ENCODE results near the gene RAB7B. TPM values are rescaled to one million over a fixed set of nuclear protein-coding genes. Genes with fewer than 3 reads are reported as not detected.
"Not testable (repeated sequence)": the region's sequence is repeated elsewhere in the genome, so short reads cannot be mapped to it uniquely, and the experiment has no call there.

RAB7B gene
- polyA plus RNA-seq, 1 donor = 5.4 TPM

DNA sequence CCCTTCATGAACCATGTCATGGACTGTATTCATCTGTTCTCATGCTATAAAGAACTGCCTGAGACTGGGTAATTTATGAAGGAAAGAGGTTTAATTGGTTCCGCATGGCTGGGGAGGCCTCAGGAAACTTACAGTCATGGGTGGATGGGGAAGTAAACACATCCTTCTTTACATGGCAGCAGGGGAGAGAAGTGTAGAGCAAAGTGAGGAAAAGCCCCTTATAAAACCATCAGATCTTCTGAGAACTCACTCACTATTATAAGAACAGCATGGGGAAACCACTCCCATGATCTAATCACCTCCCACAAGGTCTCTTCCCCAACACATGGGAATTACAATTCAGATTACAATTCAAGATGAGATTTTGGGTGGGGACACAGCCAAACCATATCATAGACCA, 6.6 kb downstream of the RAB7B start:
- not testable (repeated sequence) for H3K27ac ChIP-seq (ENCODE audit: low read length); H3K27me3 ChIP-seq (ENCODE audit: control insufficient read depth, insufficient read depth, low read length); H3K9me3 ChIP-seq (ENCODE audit: control insufficient read depth, low read depth, low read length); H3K4me1 ChIP-seq (ENCODE audit: control insufficient read depth, insufficient read depth, low read length); DNase-seq; H3K4me3 ChIP-seq (ENCODE audit: low read length); H3K36me3 ChIP-seq (ENCODE audit: control insufficient read depth, insufficient read depth, low read length)
- WGBS (ENCODE audit: insufficient coverage, low lambda C conversion rate) = no CpG with 5 or more reads among the region's 1 CpG

DNA sequence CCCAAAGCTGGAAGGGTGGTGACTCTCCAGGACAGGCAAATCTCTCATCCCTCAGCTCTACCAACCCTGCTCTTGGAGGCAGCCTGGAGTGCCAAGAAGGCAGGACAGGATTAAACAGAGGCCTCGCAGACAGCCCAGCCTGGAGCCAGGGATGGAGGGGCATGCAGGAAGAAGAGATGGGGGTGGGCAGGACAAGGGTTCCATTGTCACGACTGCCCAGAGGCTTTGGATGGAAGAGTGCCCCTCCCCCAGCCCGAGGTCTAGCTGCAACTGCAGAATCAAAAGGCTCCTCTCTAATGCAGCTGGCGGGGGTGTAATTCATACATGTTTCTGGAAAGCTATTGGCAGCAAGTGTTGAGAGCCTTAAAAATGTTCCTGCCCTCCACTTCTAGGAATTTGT, 8.8 kb downstream of the RAB7B start:
- no CpG with 5 or more reads among the region's 4 CpGs for WGBS (ENCODE audit: insufficient coverage, low lambda C conversion rate)
- peaks cover 10% of the 10 kb centered on the region for H3K27me3 ChIP-seq (ENCODE audit: control insufficient read depth, insufficient read depth, low read length)
- H3K9me3 ChIP-seq (ENCODE audit: control insufficient read depth, low read depth, low read length) = no peaks in the 10 kb centered on the region
- no peaks in the 10 kb centered on the region for H3K4me1 ChIP-seq (ENCODE audit: control insufficient read depth, insufficient read depth, low read length)
- no peak overlapping the region for H3K27ac ChIP-seq (ENCODE audit: low read length)
- no peaks in the 10 kb centered on the region for H3K36me3 ChIP-seq (ENCODE audit: control insufficient read depth, insufficient read depth, low read length)
- H3K4me3 ChIP-seq (ENCODE audit: low read length) = no peak overlapping the region
- no peak for DNase-seq

DNA sequence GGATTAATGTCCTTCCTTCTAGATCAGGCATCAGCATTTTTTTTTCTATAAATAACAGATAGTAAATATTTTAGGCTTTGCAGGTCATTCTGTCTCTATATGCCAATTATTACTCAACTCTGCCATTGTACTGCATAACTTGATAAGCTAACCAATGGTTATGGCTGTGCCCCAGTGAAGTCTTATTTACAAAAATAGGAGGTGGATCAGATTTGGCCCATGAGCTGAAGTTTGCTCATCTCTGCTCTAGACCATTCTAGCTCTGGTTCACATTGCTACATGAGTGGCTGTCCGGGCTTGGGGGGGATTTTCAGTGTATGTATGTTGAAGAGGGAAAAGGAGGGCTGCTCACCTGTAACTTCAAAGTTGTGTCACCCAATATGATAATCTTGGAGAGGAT, 10.1 kb downstream of the RAB7B start:
- Histone ChIP-seq H3K4me3 (ENCODE audit: low read length) (no peak overlapping the region), H3K27me3 (ENCODE audit: control insufficient read depth, insufficient read depth, low read length) (peaks cover 10% of the 10 kb centered on the region), H3K36me3 (ENCODE audit: control insufficient read depth, insufficient read depth, low read length) (no peaks in the 10 kb centered on the region), H3K9me3 (ENCODE audit: control insufficient read depth, low read depth, low read length) (no peaks in the 10 kb centered on the region), H3K4me1 (ENCODE audit: control insufficient read depth, insufficient read depth, low read length) (no peaks in the 10 kb centered on the region), H3K27ac (ENCODE audit: low read length) (no peak overlapping the region)
- no CpG with 5 or more reads among the region's 1 CpG for WGBS (ENCODE audit: insufficient coverage, low lambda C conversion rate)
- DNase-seq = no peak

DNA sequence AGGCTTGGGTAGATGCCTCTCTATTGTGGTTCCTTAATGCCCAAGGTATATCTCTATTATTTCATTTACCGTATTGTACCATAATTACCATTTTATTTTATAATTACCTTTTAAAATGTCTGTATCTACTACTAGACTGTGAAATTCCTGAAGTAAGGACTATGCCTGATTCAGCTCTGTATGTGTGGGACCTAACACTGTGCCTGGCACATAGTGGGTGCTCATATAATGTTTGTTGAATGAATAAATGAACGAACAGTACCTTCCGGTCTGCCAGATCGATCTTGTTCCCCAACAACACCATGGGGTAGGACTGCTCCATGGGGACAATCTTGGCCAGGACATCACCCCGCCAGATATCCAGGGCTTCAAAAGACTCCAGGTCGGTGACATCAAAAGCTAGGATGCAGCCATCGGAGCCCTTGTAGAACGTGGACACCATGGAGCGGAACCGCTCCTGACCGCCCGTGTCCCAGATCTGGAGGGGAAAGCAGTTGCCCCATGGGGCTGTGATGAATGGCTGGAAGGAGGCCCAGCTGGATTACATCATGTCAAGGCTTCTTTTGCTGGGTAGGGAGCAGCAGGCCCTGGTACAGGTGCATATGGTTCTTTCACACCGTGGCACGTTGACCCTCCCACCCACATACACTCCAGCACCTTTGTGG, 10.8 kb downstream of the RAB7B start:
- DNase-seq = no peak
- no peak overlapping the region for H3K4me3 ChIP-seq (ENCODE audit: low read length)
- no peak overlapping the region for H3K27ac ChIP-seq (ENCODE audit: low read length)
- WGBS (ENCODE audit: insufficient coverage, low lambda C conversion rate) = 100% methylated on average over 1 of the region's 14 CpGs
- H3K27me3 ChIP-seq (ENCODE audit: control insufficient read depth, insufficient read depth, low read length) = peaks cover 10% of the 10 kb centered on the region
- no peaks in the 10 kb centered on the region for H3K36me3 ChIP-seq (ENCODE audit: control insufficient read depth, insufficient read depth, low read length)
- no peaks in the 10 kb centered on the region for H3K9me3 ChIP-seq (ENCODE audit: control insufficient read depth, low read depth, low read length)
- no peaks in the 10 kb centered on the region for H3K4me1 ChIP-seq (ENCODE audit: control insufficient read depth, insufficient read depth, low read length)

DNA sequence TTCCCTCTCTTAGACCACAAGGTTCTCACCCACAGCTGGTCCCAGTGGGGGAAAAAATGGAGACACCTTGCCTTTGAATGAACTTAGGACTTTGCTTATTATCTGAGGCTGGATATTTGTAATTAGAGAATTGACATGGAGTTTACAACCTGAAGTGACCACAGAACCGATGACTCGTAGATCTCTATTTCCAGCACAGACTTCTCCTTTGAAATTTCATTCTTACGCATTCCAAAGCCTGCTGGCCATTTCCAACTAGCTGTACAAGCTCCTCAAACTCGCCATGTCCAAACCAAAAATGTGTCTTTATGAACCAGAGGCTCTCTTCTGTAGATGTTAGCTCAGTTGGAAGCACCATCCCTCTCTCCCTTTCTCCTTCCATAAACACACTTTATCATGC, 12.0 kb downstream of the RAB7B start:
- H3K27me3 ChIP-seq (ENCODE audit: control insufficient read depth, insufficient read depth, low read length) = peaks cover 8% of the 10 kb centered on the region
- no peak for DNase-seq
- H3K4me1 ChIP-seq (ENCODE audit: control insufficient read depth, insufficient read depth, low read length) = no peaks in the 10 kb centered on the region
- no CpG with 5 or more reads among the region's 4 CpGs for WGBS (ENCODE audit: insufficient coverage, low lambda C conversion rate)
- H3K27ac ChIP-seq (ENCODE audit: low read length) = no peak overlapping the region
- no peaks in the 10 kb centered on the region for H3K36me3 ChIP-seq (ENCODE audit: control insufficient read depth, insufficient read depth, low read length)
- no peaks in the 10 kb centered on the region for H3K9me3 ChIP-seq (ENCODE audit: control insufficient read depth, low read depth, low read length)
- H3K4me3 ChIP-seq (ENCODE audit: low read length) = no peak overlapping the region

DNA sequence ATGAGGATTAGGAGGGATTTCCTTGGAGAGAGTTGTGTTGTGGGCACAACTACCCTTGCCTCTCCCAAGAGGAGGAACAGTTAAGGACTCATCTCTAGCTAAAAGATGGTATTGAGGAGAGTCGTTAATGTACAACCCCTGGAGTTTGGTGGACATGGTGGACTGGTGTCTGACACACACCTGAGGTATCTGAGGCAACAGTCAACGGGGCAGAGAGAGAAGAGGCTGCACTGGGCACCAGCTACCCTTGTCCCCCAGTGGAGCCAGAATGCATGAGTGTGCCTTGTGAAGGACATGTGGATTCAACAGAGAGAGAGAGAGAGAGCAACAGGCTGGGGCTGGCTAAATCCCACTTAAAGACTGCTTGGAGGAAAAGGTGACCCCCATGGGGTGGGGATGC, 13.0 kb downstream of the RAB7B start:
- no peaks in the 10 kb centered on the region for H3K36me3 ChIP-seq (ENCODE audit: control insufficient read depth, insufficient read depth, low read length)
- no peak for DNase-seq
- no peaks in the 10 kb centered on the region for H3K4me1 ChIP-seq (ENCODE audit: control insufficient read depth, insufficient read depth, low read length)
- no peak overlapping the region for H3K4me3 ChIP-seq (ENCODE audit: low read length)
- H3K9me3 ChIP-seq (ENCODE audit: control insufficient read depth, low read depth, low read length) = no peaks in the 10 kb centered on the region
- H3K27me3 ChIP-seq (ENCODE audit: control insufficient read depth, insufficient read depth, low read length) = peaks cover 8% of the 10 kb centered on the region
- 100% methylated on average over 1 of the region's 2 CpGs for WGBS (ENCODE audit: insufficient coverage, low lambda C conversion rate)
- no peak overlapping the region for H3K27ac ChIP-seq (ENCODE audit: low read length)

DNA sequence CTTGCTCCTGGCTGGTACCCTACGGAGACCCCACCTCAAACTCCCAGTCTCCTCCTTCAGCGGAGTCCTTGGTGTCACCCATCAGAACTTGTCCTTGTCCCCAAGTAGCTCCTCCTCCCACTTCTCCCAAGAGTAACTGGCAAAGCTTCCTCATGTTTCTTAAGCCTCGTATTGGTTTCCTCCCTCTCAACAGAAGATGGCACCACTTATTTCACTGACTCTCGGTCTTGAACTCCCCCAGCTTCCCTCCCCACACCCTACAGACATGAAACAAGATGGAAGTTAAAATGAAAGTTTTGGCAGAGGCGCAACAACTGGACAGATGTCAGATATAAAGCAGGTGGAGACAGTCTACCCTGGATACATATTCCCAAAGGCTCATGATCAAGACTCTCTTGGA, 13.4 kb downstream of the RAB7B start:
- H3K27me3 ChIP-seq (ENCODE audit: control insufficient read depth, insufficient read depth, low read length) = peaks cover 8% of the 10 kb centered on the region
- no peaks in the 10 kb centered on the region for H3K36me3 ChIP-seq (ENCODE audit: control insufficient read depth, insufficient read depth, low read length)
- H3K4me3 ChIP-seq (ENCODE audit: low read length) = no peak overlapping the region
- no peaks in the 10 kb centered on the region for H3K9me3 ChIP-seq (ENCODE audit: control insufficient read depth, low read depth, low read length)
- H3K27ac ChIP-seq (ENCODE audit: low read length) = no peak overlapping the region
- no peaks in the 10 kb centered on the region for H3K4me1 ChIP-seq (ENCODE audit: control insufficient read depth, insufficient read depth, low read length)
- WGBS (ENCODE audit: insufficient coverage, low lambda C conversion rate) = 67% methylated on average over 1 of the region's 5 CpGs
- DNase-seq = no peak

DNA sequence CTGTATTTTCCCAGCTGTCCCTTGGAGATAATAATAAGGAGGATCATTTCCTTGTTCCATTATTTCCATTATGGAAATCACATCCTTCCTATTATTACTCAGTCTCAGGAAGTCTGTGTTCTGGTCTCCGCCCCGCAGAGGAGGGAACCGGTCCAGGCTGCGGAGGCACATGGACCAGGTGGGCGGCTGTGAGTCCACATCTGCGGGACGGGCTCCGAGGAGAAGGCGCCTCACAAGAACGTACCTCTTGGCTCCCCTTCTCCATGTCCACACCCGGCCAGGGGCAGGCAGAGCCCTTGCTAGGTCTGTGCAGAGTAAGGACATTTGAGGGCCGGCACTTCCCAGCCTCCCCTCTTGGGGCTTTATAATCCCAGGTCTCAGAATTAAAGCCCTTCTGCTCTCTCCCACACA, 14.6 kb downstream of the RAB7B start:
- WGBS (ENCODE audit: insufficient coverage, low lambda C conversion rate) = no CpG with 5 or more reads among the region's 12 CpGs
- no peak overlapping the region for H3K27ac ChIP-seq (ENCODE audit: low read length)
- DNase-seq = no peak
- no peaks in the 10 kb centered on the region for H3K9me3 ChIP-seq (ENCODE audit: control insufficient read depth, low read depth, low read length)
- no peak overlapping the region for H3K4me3 ChIP-seq (ENCODE audit: low read length)
- no peaks in the 10 kb centered on the region for H3K36me3 ChIP-seq (ENCODE audit: control insufficient read depth, insufficient read depth, low read length)
- no peaks in the 10 kb centered on the region for H3K4me1 ChIP-seq (ENCODE audit: control insufficient read depth, insufficient read depth, low read length)
- H3K27me3 ChIP-seq (ENCODE audit: control insufficient read depth, insufficient read depth, low read length) = peaks cover 8% of the 10 kb centered on the region

DNA sequence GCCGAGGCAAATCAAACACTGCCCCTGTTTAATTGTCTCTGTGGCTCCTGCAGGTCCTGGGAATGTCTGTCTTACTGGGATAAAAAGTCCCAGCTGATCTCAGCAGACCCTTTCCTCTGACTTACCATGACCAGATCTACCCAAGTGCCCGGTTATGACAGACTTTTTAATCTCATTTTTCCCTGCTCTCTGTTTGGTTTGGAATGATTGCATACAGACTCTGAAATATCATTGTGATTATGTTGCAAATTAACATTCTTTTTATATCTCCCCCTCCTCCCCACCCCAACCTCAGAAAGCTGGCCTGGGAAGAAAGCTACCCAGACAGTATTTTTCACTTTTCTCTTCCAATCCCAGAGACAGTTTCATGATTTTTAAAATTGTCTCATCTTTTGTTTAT, 16.3 kb downstream of the RAB7B start:
- no CpG with 5 or more reads among the region's 2 CpGs for WGBS (ENCODE audit: insufficient coverage, low lambda C conversion rate)
- peaks cover 3% of the 10 kb centered on the region for H3K27me3 ChIP-seq (ENCODE audit: control insufficient read depth, insufficient read depth, low read length)
- no peak overlapping the region for H3K4me3 ChIP-seq (ENCODE audit: low read length)
- H3K9me3 ChIP-seq (ENCODE audit: control insufficient read depth, low read depth, low read length) = no peaks in the 10 kb centered on the region
- H3K27ac ChIP-seq (ENCODE audit: low read length) = no peak overlapping the region
- H3K36me3 ChIP-seq (ENCODE audit: control insufficient read depth, insufficient read depth, low read length) = no peaks in the 10 kb centered on the region
- H3K4me1 ChIP-seq (ENCODE audit: control insufficient read depth, insufficient read depth, low read length) = no peaks in the 10 kb centered on the region
- no peak for DNase-seq

DNA sequence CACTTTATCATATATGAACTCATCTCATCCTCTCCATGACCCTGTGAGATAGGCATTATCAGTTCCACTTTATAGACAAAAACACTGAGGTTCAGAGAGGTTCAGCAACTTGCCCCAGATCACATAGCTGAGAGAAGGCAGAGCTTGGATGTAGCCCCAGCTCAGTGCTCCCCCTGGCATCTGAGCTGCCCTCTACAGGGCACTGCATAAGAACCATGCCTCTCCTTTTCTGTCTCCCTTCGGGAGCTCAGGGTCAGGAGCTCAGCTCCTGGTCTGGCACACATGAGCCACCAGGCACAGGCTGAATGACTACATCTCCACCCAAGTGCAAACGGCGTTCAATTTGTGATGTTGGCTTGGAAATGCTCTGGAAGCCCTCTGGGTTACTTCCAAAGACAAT, 16.9 kb downstream of the RAB7B start:
- DNase-seq = no peak
- Histone ChIP-seq H3K27ac (ENCODE audit: low read length) (no peak overlapping the region), H3K4me1 (ENCODE audit: control insufficient read depth, insufficient read depth, low read length) (no peaks in the 10 kb centered on the region), H3K27me3 (ENCODE audit: control insufficient read depth, insufficient read depth, low read length) (peaks cover 3% of the 10 kb centered on the region), H3K36me3 (ENCODE audit: control insufficient read depth, insufficient read depth, low read length) (no peaks in the 10 kb centered on the region), H3K4me3 (ENCODE audit: low read length) (no peak overlapping the region), H3K9me3 (ENCODE audit: control insufficient read depth, low read depth, low read length) (no peaks in the 10 kb centered on the region)
- WGBS (ENCODE audit: insufficient coverage, low lambda C conversion rate) = no CpG with 5 or more reads among the region's 3 CpGs

DNA sequence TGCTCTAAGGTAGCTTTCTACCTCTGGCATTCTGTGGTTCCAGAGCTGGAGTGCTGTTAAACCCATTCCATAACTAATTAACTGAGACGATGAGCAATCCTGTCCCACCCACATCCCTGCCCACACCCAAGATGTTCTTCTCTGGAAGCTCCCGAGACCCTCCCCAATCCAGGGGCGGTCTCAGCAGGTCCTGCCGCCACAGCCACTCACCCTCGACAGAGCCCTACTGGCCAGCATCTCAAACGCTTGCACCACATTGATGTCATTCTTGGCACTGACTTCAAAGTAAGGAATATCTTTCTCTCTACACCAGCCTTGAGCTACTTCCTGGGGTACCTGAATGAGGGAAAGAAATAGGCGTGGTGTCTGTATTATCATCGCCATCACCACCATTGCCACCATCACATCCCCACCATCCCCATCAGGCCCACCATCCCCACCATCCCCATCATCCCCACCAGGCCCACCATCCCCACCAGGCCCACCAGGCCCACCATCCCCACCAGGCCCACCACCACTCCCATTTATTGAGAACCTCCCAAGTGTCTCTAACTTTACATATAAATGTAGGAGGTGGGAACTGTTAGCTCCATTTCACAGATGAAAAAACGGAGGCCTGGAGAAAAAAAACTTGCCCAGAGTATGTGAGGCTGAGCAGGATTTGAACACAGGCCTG, 17.7 kb downstream of the RAB7B start:
- H3K36me3 ChIP-seq (ENCODE audit: control insufficient read depth, insufficient read depth, low read length) = no peaks in the 10 kb centered on the region
- H3K27ac ChIP-seq (ENCODE audit: low read length) = no peak overlapping the region
- WGBS (ENCODE audit: insufficient coverage, low lambda C conversion rate) = no CpG with 5 or more reads among the region's 9 CpGs
- peaks cover 3% of the 10 kb centered on the region for H3K27me3 ChIP-seq (ENCODE audit: control insufficient read depth, insufficient read depth, low read length)
- H3K4me1 ChIP-seq (ENCODE audit: control insufficient read depth, insufficient read depth, low read length) = no peaks in the 10 kb centered on the region
- H3K4me3 ChIP-seq (ENCODE audit: low read length) = no peak overlapping the region
- H3K9me3 ChIP-seq (ENCODE audit: control insufficient read depth, low read depth, low read length) = no peaks in the 10 kb centered on the region
- no peak for DNase-seq

Measured in large intestine (tissue), 3 donors.